ENCODE data around the gene SHQ1.
"Not testable (repeated sequence)": the region's sequence is repeated elsewhere in the genome, so short reads cannot be mapped to it uniquely, and the experiment has no call there.

DNA sequence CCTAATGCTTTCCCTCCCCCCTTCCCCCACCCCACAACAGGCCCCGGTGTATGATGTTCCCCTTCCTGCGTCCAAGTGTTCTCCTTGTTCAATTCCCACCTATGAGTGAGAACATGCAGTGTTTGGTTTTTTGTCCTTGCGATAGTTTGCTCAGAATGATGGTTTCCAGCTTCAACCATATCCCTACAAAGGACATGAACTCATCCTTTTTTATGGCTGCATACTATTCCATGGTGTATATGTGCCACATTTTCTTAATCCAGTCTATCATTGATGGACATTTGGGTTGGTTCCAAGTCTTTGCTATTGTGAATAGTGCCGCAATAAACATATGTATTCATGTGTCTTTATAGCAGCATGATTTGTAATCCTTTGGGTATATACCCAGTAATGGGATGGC, 137.8 kb downstream of the SHQ1 start:
- TF ChIP-seq, protein P1, sequence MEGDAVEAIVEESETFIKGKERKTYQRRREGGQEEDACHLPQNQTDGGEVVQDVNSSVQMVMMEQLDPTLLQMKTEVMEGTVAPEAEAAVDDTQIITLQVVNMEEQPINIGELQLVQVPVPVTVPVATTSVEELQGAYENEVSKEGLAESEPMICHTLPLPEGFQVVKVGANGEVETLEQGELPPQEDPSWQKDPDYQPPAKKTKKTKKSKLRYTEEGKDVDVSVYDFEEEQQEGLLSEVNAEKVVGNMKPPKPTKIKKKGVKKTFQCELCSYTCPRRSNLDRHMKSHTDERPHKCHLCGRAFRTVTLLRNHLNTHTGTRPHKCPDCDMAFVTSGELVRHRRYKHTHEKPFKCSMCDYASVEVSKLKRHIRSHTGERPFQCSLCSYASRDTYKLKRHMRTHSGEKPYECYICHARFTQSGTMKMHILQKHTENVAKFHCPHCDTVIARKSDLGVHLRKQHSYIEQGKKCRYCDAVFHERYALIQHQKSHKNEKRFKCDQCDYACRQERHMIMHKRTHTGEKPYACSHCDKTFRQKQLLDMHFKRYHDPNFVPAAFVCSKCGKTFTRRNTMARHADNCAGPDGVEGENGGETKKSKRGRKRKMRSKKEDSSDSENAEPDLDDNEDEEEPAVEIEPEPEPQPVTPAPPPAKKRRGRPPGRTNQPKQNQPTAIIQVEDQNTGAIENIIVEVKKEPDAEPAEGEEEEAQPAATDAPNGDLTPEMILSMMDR (IDR thresholded peaks at IDR 0.05), result not testable (repeated sequence)
- TF ChIP-seq POLR2AphosphoS5 (IDR thresholded peaks at IDR 0.05), result not testable (repeated sequence)

Measured in sigmoid colon (tissue), 4 donors.